GM10266 (cell line): ENCODE measurements around the gene STRN4.

Experiments used
- DNase-seq: peaks from one replicate; pipeline ENCODE4 v3.0.0; 2012; ENCODE audit errors: extremely low spot score
- TF ChIP-seq, protein P1 (sequence below): IDR thresholded peaks from 2 replicates; pipeline ENCODE4 v1.5.1; 2012; ENCODE audit warnings: mild to moderate bottlenecking, low read depth; ENCODE audit not compliant: control insufficient read depth, insufficient read depth; ENCODE audit errors: missing control alignments

Gene STRN4

DNA sequence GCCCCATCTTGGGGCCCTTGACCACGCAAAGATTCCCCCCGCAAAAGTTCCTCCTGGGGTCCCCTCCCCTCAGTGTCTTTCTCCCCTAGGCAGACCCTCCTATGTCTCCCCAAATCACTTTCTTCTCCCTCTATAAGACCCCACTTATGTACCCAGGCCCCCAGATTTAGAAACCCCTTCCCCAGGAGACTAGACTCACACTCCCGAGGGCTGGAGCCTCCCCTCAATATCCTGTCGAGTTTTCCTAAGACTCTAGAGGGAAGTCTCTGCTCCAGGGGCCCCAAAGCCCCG, 40.7 kb upstream of the STRN4 start:
- no peak for DNase-seq

DNA sequence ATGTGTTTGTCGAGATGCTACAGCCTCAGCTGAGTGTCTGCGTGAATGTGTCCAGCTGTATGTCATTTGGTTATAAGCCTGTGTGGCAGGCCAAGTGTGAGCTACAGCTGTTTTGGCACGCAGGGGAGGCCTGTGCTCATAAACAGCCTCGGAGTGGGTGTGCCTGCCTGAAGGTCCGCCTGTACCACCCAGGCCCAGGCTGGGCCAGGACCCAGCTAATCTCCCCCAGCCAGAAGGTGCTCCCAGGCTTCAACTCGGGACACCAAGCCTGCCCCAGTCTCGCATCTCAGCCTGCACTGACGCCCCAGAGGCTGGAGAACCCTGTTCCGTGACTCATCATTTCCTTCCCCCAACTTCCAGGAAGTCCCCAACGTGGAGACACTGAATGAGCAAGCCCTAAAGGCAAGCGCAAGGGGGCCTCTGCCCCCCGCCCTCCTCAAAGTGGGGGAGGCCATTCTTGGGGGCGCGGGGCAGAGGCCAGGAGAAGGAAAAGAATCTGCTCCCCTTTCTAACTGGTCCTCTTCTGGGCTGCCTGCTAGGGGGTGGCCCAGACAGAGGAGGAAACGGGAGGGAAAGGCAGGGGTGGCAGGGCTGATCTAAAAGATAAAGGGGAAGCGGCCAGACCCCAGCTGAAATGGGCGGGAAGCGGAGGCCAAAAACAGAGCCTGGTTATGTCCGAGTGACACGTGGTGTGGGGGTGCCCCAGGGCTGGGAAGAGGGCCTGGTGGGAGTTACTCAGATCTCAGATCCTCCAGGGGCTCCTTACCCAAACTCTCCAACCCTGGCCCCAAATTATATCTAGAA, 40.2 kb upstream of the STRN4 start:
- peak; percentile 83 for DNase-seq
- TF ChIP-seq, protein P1, sequence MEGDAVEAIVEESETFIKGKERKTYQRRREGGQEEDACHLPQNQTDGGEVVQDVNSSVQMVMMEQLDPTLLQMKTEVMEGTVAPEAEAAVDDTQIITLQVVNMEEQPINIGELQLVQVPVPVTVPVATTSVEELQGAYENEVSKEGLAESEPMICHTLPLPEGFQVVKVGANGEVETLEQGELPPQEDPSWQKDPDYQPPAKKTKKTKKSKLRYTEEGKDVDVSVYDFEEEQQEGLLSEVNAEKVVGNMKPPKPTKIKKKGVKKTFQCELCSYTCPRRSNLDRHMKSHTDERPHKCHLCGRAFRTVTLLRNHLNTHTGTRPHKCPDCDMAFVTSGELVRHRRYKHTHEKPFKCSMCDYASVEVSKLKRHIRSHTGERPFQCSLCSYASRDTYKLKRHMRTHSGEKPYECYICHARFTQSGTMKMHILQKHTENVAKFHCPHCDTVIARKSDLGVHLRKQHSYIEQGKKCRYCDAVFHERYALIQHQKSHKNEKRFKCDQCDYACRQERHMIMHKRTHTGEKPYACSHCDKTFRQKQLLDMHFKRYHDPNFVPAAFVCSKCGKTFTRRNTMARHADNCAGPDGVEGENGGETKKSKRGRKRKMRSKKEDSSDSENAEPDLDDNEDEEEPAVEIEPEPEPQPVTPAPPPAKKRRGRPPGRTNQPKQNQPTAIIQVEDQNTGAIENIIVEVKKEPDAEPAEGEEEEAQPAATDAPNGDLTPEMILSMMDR = no peak

More for the DNA sequence above, 40.7 kb upstream of the STRN4 start:
- TF ChIP-seq, protein P1 = no peak

DNA sequence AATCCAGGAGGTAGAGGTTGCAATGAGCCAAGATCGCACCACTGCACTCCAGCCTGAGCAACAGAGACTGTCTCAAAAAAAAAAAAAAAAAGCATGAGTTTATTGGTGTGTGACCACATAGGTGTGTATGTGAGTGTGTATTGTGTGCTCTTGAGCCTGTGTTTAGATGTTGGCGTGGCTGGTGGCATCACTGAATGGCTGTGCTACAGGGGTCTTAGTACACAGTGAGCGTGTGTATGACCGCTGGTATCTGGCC, 39.7 kb upstream of the STRN4 start:
- DNase-seq = no peak
- TF ChIP-seq, protein P1 = no peak

DNA sequence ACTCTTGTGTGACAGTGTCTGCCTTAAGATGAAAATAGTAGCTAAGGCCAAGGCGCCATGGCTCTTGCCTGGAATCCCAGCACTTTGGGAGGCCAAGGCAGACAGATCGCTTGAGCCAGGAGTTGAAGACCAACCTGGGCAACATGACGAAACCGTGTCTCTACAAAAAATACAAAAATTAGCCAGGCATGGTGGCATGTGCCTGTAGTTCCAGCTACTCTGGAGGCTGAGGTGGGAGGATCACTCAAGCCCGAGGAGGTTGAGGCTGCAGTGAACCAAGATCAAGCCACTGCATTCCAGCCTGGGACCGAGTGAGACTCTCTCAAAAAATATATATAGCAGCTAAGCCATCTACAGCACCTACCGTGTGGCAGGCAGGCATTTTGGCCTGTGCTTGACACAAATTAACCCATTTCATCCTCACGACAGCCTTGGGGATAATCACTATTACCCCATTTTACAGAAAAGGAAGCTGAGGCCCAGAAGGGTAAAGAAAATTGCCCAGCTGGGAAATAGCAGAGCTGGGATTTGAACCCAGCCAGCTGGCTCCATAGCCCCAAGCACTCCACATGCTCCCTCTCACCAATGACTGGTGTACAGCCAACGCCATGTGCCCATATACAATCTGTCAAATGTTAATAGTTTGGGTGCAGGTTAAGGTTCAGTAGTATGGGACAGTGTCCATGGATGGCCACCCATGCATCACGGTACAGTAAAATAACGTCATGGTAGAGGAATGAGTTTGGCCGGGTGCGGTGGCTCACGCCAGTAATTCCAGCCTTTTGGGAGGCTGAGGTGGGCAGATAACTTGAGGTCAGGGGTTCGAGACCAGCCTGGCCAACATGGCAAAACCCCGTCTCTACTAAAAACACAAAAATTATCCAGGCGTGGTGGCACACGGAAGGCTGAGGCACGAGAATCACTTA, 39.1 kb upstream of the STRN4 start:
- TF ChIP-seq, protein P1 = no peak
- peak; percentile 38 for DNase-seq

DNA sequence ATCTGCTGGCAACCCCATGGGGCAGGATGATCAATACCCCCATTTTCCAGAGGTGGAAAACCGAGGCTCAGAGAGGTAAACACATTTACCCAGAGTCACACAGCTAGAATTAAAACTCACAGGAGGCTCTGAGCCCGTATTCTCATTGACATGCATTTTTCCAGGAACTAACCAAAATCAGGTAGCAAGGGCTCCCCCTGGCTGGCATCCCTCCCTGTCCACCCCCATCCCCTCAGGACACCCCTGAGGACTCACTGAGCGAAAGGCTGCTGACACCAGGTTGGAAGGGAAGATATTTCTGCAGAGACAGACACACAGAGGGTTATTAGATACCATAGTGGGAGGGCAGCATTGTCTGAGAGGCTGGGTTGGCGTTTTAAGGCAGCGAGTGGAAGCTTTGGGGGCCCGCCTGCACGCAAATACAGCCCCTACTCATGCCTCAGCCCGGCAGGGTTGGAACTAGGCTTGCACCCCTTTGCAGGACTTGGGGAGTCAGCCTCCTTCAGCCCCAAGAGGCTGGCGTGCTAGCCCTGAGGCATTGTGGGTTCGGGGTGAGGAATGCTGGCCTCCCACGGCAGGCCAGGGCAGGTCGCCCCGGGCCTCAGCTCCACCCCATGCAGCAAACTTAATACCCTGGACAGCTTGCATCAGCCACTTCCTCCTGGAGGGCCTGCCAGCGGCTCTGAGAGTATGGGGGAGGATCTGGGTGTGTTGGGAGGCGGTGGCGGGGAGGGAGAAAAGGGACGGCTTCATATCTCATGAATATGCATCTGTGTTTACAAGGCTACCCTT, 38.2 kb upstream of the STRN4 start:
- peak; percentile 82 for DNase-seq
- TF ChIP-seq, protein P1 = no peak

DNA sequence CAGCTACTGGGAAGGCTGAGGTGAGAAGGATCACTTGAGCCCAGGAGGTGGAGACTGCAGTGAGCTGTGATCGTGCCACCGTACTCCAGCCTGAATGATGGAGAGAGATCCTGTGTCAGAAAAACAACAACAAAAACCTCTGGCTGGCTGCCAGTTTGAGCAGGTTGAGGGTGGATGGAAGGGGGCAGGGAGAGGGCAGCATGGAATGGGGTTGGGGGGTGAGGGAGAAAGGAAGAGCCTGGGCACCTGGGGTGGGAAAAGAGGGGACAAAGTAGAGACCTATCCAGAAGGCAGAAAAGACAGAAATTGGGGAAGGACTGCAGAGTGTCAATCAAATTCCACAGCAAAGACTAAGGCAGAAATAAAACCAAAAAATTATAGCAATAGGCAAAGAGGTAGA, 37.4 kb upstream of the STRN4 start:
- TF ChIP-seq, protein P1 = no peak

More for the DNA sequence above, 37.4 kb upstream of the STRN4 start:
- no peak for DNase-seq
